K562 (cell line): ENCODE results near the gene LAMA2. TPM values are rescaled to one million over a fixed set of nuclear protein-coding genes. Genes with fewer than 3 reads are reported as not detected.

Source experiments
- ATAC-seq: fragments of 200-7000 bp; cut with Tn5 transposase; 3 replicates; pipeline ENCODE4 v1.9.1; 2020; ENCODE audit warnings: moderate library complexity
- BruUV-seq: library from RNA; stranded (reverse); fragments of 400-500 nt; replicated peaks from 2 replicates; lab custom pipeline; 2021; lab: Mats Ljungman, UMichigan
- CTCF ChIA-PET: fragments of 300-600 bp; formaldehyde crosslinking; extraction: SDS; loops from one replicate; lab custom pipeline; 2021; ENCODE audit warnings: low intra/inter-chr PET ratio; lab: Yijun Ruan, JAX
- POLR2A ChIA-PET: fragments of 300-600, 350-650 bp; sonication (Branson Sonifier 250); formaldehyde crosslinking; extraction: SDS; loops from one replicate; lab custom pipeline; 2021; ENCODE audit warnings: antibody characterized with exemption, inconsistent platforms; lab: Yijun Ruan, JAX
- DNase-seq, 4 experiments: peaks; one replicate each; pipeline versions ENCODE4 v3.0.0 to v3.0.0-alpha.2; 2011 to 2018; ENCODE audit warnings: low spot score in 3 of 4, mixed read lengths in 3 of 4; ENCODE audit errors: extremely low read depth in 1 of 4
- FAIRE-seq: peaks from 2 replicates; lab custom pipeline; 2011; peaks lifted over from hg19 to GRCh38; lab: Jason Lieb, UNC
- H2AFZ ChIP-seq: 2 replicates; pipeline ENCODE4 v1.6.0; 2011; ENCODE audit warnings: low read depth, low read length, control low read depth, inconsistent platforms
- H3K27ac ChIP-seq: fragments of 200-600 bp; 3 replicates; pipeline ENCODE4 v1.8.0; 2011; ENCODE audit warnings: low read depth, mild to moderate bottlenecking, control low read depth, inconsistent platforms, low read length, moderate library complexity, mixed read lengths; ENCODE audit errors: extremely low read depth
- H3K27me3 ChIP-seq, 2 experiments: fragments of 300-600 bp in 1 of 2; 2 replicates in 1 of 2; 3 replicates in 1 of 2; pipeline versions ENCODE4 v1.6.0 to v1.8.0; 2011; ENCODE audit warnings: inconsistent platforms in 2 of 2, low read length in 2 of 2, mild to moderate bottlenecking in 1 of 2, mixed read lengths in 1 of 2, moderate library complexity in 1 of 2; ENCODE audit not compliant: control insufficient read depth in 2 of 2, insufficient read depth in 2 of 2
- H3K36me3 ChIP-seq: fragments of 300-600 bp; 3 replicates; pipeline ENCODE4 v1.8.0; 2011; ENCODE audit warnings: mild to moderate bottlenecking, low read length, inconsistent platforms; ENCODE audit not compliant: control insufficient read depth, insufficient read depth
- H3K4me1 ChIP-seq, 2 experiments: fragments of 200-600 bp in 1 of 2; replicated peaks in 1 of 2; 2 replicates in 1 of 2; 3 replicates in 1 of 2; pipeline versions ENCODE4 v1.5.1 to v1.8.0; 2011; ENCODE audit warnings: inconsistent platforms in 2 of 2, low read length in 2 of 2, mild to moderate bottlenecking in 1 of 2, mixed read lengths in 1 of 2, moderate library complexity in 1 of 2; ENCODE audit not compliant: control insufficient read depth in 2 of 2, insufficient read depth in 2 of 2
- H3K4me2 ChIP-seq: 2 replicates; pipeline ENCODE4 v1.6.1; 2011; ENCODE audit warnings: low read length, control low read depth, inconsistent platforms, mixed read lengths; ENCODE audit not compliant: insufficient read depth
- H3K4me3 ChIP-seq: fragments of 200-600 bp; sonication (generic), shearing (Covaris generic); 2 replicates; pipeline ENCODE4 v1.5.1; 2016; ENCODE audit warnings: control low read depth, inconsistent platforms
- H3K79me2 ChIP-seq: fragments of 200-600 bp; 3 replicates; pipeline ENCODE4 v1.8.0; 2011; ENCODE audit warnings: low read length, inconsistent platforms; ENCODE audit not compliant: control insufficient read depth, insufficient read depth
- H3K9ac ChIP-seq, 2 experiments: 2 replicates each; pipeline versions ENCODE4 v1.6.0 to v1.6.1; 2011; ENCODE audit warnings: low read depth in 2 of 2, low read length in 2 of 2, control low read depth in 1 of 2, inconsistent platforms in 1 of 2, mild to moderate bottlenecking in 1 of 2, mixed read lengths in 1 of 2; ENCODE audit not compliant: insufficient read depth in 1 of 2
- H3K9me1 ChIP-seq: one replicate; pipeline ENCODE4 v1.6.0; 2011; ENCODE audit warnings: inconsistent platforms, mild to moderate bottlenecking, low read length, moderate library complexity; ENCODE audit not compliant: control insufficient read depth, insufficient read depth
- H3K9me3 ChIP-seq: replicated peaks from 2 replicates; pipeline ENCODE4 v1.5.1; 2011; ENCODE audit warnings: low read depth, low read length, inconsistent platforms; ENCODE audit not compliant: control insufficient read depth, insufficient read depth
- H4K20me1 ChIP-seq: replicated peaks from 2 replicates; pipeline ENCODE4 v1.6.1; 2011; ENCODE audit warnings: low read length, inconsistent platforms, mixed read lengths; ENCODE audit not compliant: control insufficient read depth, insufficient read depth
- DIDO1 ChIP-seq: fragments of 450-650 bp; IDR thresholded peaks from 2 replicates; pipeline ENCODE4 v1.6.1; 2016; ENCODE audit warnings: low read depth, missing biosample characterization, missing genetic modification characterization
- EP400 ChIP-seq: fragments of 450-650 bp; IDR thresholded peaks from 2 replicates; pipeline ENCODE4 v1.6.1; 2017; ENCODE audit warnings: antibody characterized with exemption, mild to moderate bottlenecking, moderate library complexity
- NCOA1 ChIP-seq: fragments of 450-650 bp; IDR thresholded peaks from 2 replicates; pipeline ENCODE4 v1.6.1; 2016; ENCODE audit warnings: low read depth
- POLR2A ChIP-seq: fragments of 450-650 bp; conservative IDR thresholded peaks from 2 replicates; pipeline ENCODE4 v1.6.1; 2016
- SAFB ChIP-seq: fragments of 200-400 bp; formaldehyde crosslinking; IDR thresholded peaks from 2 replicates; pipeline ENCODE4 v1.6.1; 2017; ENCODE audit warnings: low read depth, low read length, borderline replicate concordance
- YBX1 ChIP-seq: fragments of 450-650 bp; IDR thresholded peaks from 2 replicates; pipeline ENCODE4 v1.7.1; 2016; ENCODE audit warnings: mild to moderate bottlenecking
- ZNF41 ChIP-seq: fragments of 250-450 bp; sonication (Bioruptor Pico); conservative IDR thresholded peaks from 2 replicates; pipeline ENCODE4 v1.4.0; 2020; ENCODE audit warnings: mild to moderate bottlenecking
- ZNF707 ChIP-seq: fragments of 250-450 bp; sonication (Bioruptor Pico); conservative IDR thresholded peaks from 2 replicates; pipeline ENCODE4 v1.8.0; 2022; ENCODE audit warnings: inconsistent platforms, mild to moderate bottlenecking, moderate library complexity
- WGBS: fragments of 100-300 bp; shearing (Covaris generic); methylation state at CpG from one replicate; pipeline ENCODE4 v1.1.6; 2016; ENCODE audit warnings: low coverage, mixed read lengths; ENCODE audit not compliant: insufficient coverage; ENCODE audit errors: missing lambda C conversion rate; 5-methylcytosine and 5-hydroxymethylcytosine counted together
- in situ Hi-C: fragments of 300-500 bp; cut with MboI; formaldehyde crosslinking; loops from 4 replicates; pipeline ENCODE4 v1.15.0; 2018; ENCODE audit warnings: inconsistent platforms, mixed read lengths
- intact Hi-C: fragments of 100-400 bp; cut with micrococcal nuclease; formaldehyde crosslinking; loops from 2 replicates; pipeline ENCODE4 v1.14.2; 2022
- polyA plus RNA-seq, 8 experiments: library from polyadenylated mRNA; depleted of rRNA in 4 of 8; stranded (reverse) in 5 of 8; unstranded in 3 of 8; fragments of >200 nt; fragmentation: Nextera tagmentation in 2 of 8; fragmentation: Illumina TruSeq in 1 of 8; extraction: Ambion mirVana in 2 of 8; extraction: Trizol in 1 of 8; gene quantifications; 2 replicates each; pipeline versions ENCODE4 v1.2.1 to v1.2.3, GENCODE V29; 2011 to 2014; ENCODE audit warnings: inconsistent platforms in 1 of 8, missing spikeins in 1 of 8
- total RNA-seq, 7 experiments: library from RNA; depleted of rRNA in 6 of 7; stranded (reverse); fragments of >200 nt in 6 of 7; fragmentation: Illumina TruSeq in 2 of 7; extraction: Trizol in 2 of 7; gene quantifications; 2 replicates each; pipeline versions ENCODE4 v1.2.1 to v1.2.3, GENCODE V29; 2011 to 2021; ENCODE audit warnings: low replicate concordance in 1 of 7
- TF ChIP-seq, protein P1 (sequence below): sonication (generic); formaldehyde crosslinking; IDR thresholded peaks from 2 replicates; pipeline ENCODE4 v1.8.0; 2023; ENCODE audit warnings: missing genetic modification reagents, mild to moderate bottlenecking, borderline replicate concordance
- TF ChIP-seq, protein P2 (sequence below): fragments of 250-450 bp; sonication (Bioruptor Pico); IDR thresholded peaks from 2 replicates; pipeline ENCODE4 v1.8.0; 2022; ENCODE audit warnings: moderate library complexity, mild to moderate bottlenecking, inconsistent platforms
- TF ChIP-seq, protein P3 (sequence below): sonication (generic); formaldehyde crosslinking; IDR thresholded peaks from 2 replicates; pipeline ENCODE4 v1.4.0; 2020; ENCODE audit warnings: mild to moderate bottlenecking, missing genetic modification reagents
- TF ChIP-seq, protein P4 (sequence below): fragments of 250-450 bp; sonication (Bioruptor Pico); IDR thresholded peaks from 2 replicates; pipeline ENCODE4 v1.5.0; 2020; ENCODE audit warnings: mild to moderate bottlenecking, borderline replicate concordance

Gene LAMA2
- total and polyA plus RNA-seq, 9 of the 15 experiments (the other 6 are each of a cell fraction or from before 2014, with no cell fraction given), result 0.04 to 1.5 (median 0.36) TPM

DNA sequence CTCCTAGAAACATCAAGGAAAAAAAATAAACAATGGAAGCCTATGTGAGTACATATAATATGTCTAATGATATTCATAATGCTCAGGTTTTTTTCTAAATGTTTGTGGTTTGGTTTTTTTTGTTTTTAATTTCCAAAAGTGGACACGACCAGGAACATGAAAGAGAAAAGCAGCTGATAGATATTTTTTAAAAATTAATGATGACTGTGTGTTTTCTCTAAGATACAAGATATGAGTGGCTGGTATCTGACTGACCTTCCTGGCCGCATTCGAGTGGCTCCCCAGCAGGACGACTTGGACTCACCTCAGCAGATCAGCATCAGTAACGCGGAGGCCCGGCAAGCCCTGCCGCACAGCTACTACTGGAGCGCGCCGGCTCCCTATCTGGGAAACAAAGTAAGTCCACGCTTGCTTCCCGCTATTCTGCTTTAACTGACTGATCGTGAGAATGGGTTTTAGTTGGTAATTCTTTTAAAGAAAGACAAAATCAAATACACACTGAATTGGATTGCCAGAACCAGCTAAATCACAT lies 309.6 kb downstream of the LAMA2 start:
- 0% methylated on average over 7 of the region's 14 CpGs for WGBS
- Histone ChIP-seq H3K27ac (no peak overlapping the region), H3K9me1 (no peaks in the 10 kb centered on the region), H3K9ac (no peak overlapping the region), H3K4me1 (no peaks in the 10 kb centered on the region), H3K9me3 (no peaks in the 10 kb centered on the region), H4K20me1 (no peaks in the 10 kb centered on the region), H3K36me3 (no peaks in the 10 kb centered on the region), H3K4me2 (no peak overlapping the region), H3K27me3 (no peaks in the 10 kb centered on the region), H3K79me2 (no peaks in the 10 kb centered on the region), H3K4me3 (no peak overlapping the region), H2AFZ (no peak overlapping the region)
- FAIRE-seq (no peak), DNase-seq (no peak), ATAC-seq (no peak)
- no TSS peak for BruUV-seq
- ChIA-PET POLR2A (no interaction called here), CTCF (no interaction called here)
- intact Hi-C loops (no loop called here), in situ Hi-C loops (no loop called here)
- TF ChIP-seq, protein P1, sequence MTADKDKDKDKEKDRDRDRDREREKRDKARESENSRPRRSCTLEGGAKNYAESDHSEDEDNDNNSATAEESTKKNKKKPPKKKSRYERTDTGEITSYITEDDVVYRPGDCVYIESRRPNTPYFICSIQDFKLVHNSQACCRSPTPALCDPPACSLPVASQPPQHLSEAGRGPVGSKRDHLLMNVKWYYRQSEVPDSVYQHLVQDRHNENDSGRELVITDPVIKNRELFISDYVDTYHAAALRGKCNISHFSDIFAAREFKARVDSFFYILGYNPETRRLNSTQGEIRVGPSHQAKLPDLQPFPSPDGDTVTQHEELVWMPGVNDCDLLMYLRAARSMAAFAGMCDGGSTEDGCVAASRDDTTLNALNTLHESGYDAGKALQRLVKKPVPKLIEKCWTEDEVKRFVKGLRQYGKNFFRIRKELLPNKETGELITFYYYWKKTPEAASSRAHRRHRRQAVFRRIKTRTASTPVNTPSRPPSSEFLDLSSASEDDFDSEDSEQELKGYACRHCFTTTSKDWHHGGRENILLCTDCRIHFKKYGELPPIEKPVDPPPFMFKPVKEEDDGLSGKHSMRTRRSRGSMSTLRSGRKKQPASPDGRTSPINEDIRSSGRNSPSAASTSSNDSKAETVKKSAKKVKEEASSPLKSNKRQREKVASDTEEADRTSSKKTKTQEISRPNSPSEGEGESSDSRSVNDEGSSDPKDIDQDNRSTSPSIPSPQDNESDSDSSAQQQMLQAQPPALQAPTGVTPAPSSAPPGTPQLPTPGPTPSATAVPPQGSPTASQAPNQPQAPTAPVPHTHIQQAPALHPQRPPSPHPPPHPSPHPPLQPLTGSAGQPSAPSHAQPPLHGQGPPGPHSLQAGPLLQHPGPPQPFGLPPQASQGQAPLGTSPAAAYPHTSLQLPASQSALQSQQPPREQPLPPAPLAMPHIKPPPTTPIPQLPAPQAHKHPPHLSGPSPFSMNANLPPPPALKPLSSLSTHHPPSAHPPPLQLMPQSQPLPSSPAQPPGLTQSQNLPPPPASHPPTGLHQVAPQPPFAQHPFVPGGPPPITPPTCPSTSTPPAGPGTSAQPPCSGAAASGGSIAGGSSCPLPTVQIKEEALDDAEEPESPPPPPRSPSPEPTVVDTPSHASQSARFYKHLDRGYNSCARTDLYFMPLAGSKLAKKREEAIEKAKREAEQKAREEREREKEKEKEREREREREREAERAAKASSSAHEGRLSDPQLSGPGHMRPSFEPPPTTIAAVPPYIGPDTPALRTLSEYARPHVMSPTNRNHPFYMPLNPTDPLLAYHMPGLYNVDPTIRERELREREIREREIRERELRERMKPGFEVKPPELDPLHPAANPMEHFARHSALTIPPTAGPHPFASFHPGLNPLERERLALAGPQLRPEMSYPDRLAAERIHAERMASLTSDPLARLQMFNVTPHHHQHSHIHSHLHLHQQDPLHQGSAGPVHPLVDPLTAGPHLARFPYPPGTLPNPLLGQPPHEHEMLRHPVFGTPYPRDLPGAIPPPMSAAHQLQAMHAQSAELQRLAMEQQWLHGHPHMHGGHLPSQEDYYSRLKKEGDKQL (CRISPR knock-in tag), result no peak
- TF ChIP-seq, protein P2, sequence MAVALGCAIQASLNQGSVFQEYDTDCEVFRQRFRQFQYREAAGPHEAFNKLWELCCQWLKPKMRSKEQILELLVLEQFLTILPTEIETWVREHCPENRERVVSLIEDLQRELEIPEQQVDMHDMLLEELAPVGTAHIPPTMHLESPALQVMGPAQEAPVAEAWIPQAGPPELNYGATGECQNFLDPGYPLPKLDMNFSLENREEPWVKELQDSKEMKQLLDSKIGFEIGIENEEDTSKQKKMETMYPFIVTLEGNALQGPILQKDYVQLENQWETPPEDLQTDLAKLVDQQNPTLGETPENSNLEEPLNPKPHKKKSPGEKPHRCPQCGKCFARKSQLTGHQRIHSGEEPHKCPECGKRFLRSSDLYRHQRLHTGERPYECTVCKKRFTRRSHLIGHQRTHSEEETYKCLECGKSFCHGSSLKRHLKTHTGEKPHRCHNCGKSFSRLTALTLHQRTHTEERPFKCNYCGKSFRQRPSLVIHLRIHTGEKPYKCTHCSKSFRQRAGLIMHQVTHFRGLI (CRISPR knock-in tag), result no peak
- TF ChIP-seq SAFB, result no peak
- TF ChIP-seq EP400, result no peak
- TF ChIP-seq YBX1, result no peak
- TF ChIP-seq, protein P3, sequence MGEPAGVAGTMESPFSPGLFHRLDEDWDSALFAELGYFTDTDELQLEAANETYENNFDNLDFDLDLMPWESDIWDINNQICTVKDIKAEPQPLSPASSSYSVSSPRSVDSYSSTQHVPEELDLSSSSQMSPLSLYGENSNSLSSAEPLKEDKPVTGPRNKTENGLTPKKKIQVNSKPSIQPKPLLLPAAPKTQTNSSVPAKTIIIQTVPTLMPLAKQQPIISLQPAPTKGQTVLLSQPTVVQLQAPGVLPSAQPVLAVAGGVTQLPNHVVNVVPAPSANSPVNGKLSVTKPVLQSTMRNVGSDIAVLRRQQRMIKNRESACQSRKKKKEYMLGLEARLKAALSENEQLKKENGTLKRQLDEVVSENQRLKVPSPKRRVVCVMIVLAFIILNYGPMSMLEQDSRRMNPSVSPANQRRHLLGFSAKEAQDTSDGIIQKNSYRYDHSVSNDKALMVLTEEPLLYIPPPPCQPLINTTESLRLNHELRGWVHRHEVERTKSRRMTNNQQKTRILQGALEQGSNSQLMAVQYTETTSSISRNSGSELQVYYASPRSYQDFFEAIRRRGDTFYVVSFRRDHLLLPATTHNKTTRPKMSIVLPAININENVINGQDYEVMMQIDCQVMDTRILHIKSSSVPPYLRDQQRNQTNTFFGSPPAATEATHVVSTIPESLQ (CRISPR knock-in tag), result no peak
- TF ChIP-seq ZNF707 (CRISPR knock-in tag), result no peak
- TF ChIP-seq, protein P4, sequence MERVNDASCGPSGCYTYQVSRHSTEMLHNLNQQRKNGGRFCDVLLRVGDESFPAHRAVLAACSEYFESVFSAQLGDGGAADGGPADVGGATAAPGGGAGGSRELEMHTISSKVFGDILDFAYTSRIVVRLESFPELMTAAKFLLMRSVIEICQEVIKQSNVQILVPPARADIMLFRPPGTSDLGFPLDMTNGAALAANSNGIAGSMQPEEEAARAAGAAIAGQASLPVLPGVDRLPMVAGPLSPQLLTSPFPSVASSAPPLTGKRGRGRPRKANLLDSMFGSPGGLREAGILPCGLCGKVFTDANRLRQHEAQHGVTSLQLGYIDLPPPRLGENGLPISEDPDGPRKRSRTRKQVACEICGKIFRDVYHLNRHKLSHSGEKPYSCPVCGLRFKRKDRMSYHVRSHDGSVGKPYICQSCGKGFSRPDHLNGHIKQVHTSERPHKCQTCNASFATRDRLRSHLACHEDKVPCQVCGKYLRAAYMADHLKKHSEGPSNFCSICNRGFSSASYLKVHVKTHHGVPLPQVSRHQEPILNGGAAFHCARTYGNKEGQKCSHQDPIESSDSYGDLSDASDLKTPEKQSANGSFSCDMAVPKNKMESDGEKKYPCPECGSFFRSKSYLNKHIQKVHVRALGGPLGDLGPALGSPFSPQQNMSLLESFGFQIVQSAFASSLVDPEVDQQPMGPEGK (CRISPR knock-in tag), result no peak
- TF ChIP-seq NCOA1, result no peak
- TF ChIP-seq POLR2A, result no peak
- TF ChIP-seq DIDO1 (tag), result no peak
- TF ChIP-seq ZNF41 (CRISPR knock-in tag), result no peak
